HG03108 (cell line): ENCODE measurements around the gene PLA2G2D.

ENCODE experiments used
- ATAC-seq: cut with Tn5 transposase; IDR thresholded peaks from one replicate; pipeline ENCODE4 v1.9.1; 2021; ENCODE audit warnings: moderate library complexity; ENCODE audit not compliant: unreplicated experiment

PLA2G2D gene

GRCh38 chr1:20115479-20115878, 3.9 kb downstream of the PLA2G2D start:
- no peak for ATAC-seq

- ATAC-seq, result no peak
Observed at GRCh38 chr1:20114021-20114648, 5.2 kb downstream of the PLA2G2D start.

DNA sequence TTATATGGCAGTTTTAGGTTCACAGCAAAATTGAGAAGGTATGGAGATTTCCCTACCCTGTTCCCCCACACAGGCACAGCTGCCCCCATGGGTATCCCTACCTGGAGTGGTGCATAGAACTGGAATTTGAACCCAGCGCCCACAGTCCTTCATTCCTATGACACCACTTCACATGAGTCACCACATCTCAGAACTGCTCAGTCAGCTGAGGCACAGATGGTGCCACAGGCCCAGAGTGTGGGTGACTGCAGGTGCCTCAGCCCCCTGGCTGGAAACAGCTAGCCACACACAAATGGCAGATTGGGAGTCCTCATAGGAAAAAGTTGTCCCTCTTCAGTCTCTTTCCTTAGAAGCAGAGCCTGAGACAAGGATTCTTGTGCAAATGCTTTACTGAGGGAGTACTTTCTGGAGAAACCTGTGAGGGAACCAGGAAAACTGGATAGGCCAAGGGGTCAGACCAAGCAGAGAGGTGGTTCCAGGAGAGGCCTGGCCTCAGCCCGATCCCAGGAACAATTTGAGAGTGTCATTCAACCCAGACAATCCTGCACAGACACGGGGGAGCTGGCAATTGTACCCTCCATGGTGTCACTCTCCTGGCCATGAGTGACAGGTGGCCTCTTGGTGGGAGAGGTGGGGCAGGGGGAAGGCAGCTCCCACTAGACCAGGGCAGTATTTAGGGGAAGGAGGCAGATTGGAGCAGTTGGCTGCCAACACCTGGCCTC, 6.9 kb downstream of the PLA2G2D start:
- no peak for ATAC-seq

DNA sequence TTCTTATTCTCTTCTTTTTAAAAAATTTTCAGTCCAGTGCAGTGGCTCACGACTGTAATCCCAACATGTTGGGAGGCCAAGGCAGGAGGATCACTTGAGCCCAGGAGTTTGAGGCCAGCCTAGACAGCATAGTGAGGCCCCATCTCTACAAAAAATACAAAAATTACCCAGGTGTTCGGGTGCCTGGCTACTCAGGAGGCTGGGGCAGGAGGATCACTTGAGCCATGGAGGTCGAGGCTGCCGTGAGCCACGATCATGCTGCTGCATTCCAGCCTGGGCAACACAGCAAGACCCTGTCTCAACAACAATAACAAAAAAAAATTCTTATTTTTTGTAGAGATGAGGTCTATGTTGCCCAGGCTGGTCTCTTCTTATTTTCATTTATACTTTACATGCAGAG, 7.9 kb downstream of the PLA2G2D start:
- no peak for ATAC-seq

DNA sequence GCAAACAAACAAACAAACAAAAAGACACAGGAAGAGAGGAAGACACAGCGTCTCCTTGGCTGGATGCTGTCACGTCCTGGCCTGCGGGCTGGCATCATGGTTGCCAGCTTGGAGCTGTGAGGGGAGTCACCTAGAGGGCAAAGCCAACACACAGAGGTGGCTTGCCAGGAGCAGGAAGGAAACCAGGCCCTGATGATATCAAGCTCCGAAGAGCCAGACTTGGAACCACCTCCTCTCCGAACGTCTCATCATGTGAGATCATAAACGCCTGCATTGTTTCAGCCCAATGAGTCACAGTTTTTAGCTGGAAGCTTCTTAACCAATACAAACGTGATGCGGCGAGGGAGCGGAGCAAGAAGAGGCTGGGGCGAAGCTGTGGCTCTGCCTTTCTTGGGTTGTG, 8.7 kb downstream of the PLA2G2D start:
- no peak for ATAC-seq

GRCh38 chr1:20109223-20109856, 10.0 kb downstream of the PLA2G2D start:
- no peak for ATAC-seq

DNA sequence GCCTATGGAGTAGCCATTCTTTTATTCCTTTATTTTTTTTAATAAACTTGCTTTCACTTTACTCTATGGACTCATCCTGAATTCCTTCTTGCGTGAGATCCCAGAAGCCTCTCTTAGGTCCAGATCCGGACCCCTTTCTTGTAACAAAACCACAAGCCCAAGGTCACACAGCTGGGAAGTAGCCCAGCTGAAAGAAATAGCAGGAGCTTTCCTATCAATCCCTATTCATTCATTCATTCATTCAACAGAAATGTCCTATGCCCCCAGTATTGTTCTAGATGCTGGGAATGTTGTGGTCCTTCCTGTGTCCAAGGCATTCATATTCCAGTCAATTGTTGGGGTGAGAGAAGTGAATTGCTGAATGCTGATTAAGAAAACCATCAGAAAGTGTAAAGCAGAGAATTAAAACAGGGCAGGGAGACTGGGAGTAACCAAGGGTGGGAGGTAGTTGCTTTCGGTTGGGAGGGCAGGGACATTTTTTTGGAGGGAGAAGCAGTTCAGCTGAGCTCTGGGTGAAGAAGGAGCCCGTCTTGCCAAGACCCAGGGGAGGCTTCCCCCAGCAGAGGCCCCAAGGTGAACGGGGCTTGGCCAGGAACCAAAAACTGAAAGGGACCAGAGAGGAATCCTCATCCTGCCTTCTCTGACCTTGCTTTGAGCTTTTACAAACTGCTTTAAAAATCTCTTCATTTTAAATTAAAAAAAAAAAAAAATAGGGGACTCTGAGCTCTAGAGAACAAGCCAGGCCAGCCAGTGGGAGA, 10.8 kb downstream of the PLA2G2D start:
- ATAC-seq, result no peak

DNA sequence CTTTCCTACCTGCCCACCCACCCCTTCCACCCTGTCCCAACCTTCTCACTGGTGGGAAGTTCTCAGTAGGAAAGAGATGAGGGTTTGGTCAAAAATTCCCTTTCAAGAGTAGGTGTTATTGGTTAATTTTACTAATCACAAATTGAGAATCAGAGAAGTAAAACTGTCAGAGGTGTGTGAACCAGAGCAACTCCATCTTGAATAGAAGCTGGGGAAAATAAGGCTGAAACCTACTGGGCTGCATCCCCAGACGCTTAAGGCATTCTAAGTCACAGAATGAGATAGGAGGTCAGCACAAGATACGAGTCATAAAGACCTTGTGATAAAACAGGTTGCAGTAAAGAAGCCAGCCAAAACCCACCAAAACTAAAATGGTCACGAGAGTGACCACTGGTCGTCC, 11.5 kb downstream of the PLA2G2D start:
- ATAC-seq, result no peak

- ATAC-seq, result no peak
Observed at GRCh38 chr1:20107351-20107750, 12.0 kb downstream of the PLA2G2D start.

DNA sequence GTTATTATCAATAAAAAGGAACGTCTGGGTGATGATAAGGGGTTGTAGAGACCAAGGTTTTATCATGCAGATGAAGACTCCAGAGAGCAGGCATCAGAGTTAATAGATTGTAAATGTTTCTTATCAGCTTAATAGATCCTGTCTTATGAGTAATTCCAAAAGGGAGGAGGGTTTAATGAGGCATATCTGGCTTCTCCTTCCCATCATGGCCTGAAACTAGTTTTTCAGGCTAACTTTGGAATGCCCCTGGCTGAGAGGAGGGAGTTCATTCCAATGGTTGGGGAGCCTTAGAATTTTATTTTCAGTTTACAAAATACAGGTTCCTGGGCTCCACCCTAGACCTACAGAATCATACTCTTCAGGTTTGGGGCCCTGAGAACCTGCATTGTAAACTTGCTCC, 13.5 kb downstream of the PLA2G2D start:
- ATAC-seq, result no peak

DNA sequence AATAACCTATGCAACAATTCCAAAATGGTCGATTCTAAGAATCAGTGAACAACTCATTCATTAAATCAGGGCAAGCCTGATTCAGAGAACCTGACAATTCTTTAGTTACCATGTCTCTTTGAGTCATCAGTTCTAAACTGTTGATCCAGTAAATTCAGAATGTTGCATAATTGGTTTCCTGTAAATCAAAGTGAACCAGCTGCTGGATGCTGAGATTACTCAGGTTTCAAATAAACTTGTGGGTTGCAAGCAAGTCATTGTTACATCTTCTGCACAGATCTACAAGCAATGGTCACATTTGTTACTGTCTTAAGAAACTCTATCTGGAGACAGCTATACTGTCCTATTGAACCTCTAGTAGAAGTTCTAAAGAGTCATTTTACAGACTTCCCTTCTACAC, 16.5 kb downstream of the PLA2G2D start:
- no peak for ATAC-seq

- no peak for ATAC-seq
Observed at GRCh38 chr1:20100632-20101355, 18.5 kb downstream of the PLA2G2D start.

DNA sequence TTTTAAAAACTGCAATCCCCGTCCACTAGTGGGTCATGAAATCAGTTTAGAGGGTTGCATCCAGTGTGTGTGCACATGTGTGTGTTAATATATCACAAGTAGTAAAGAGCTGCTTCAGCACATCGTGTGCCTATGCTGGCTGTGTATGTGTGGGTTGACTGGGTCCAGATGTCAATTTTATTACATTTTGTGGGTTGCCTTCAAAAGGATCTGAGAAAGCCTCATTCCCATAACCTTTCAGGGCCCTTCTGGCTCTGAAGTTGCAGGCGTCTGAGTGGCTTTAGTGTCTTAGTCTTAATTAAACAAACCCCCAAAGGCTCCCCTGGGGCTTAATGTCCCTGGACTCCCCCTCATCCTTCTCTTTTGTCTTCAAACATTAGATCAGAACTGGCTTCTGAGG, 19.8 kb downstream of the PLA2G2D start:
- ATAC-seq, result no peak

DNA sequence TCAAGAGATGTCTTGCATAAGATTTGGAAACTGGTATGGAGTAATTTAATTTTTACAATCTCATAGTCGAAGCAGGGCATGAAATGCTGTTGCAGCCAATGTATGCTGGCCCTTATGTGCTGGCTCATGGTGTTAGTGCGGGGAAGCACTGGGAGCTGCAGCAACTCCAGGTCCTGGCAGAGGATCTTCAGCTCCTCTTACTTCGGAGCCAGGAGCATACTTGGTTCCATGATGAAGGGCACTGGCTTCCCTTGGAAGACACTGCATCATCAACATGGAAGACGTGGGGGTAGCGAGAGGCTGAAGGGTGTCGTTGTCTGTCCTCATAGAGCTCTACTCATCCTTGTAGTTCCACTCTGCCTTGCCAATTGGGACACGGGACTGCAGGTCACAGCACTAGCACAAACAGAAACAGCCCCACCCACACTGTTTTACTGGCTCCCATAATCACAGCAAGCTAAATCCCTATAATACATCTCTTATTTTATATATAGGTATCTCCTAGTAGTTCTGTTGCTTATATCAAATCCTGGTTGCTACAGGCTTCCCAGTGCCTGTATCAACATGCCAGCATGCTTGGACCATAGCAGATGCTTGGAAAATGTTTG, 22.4 kb downstream of the PLA2G2D start:
- ATAC-seq, result no peak

DNA sequence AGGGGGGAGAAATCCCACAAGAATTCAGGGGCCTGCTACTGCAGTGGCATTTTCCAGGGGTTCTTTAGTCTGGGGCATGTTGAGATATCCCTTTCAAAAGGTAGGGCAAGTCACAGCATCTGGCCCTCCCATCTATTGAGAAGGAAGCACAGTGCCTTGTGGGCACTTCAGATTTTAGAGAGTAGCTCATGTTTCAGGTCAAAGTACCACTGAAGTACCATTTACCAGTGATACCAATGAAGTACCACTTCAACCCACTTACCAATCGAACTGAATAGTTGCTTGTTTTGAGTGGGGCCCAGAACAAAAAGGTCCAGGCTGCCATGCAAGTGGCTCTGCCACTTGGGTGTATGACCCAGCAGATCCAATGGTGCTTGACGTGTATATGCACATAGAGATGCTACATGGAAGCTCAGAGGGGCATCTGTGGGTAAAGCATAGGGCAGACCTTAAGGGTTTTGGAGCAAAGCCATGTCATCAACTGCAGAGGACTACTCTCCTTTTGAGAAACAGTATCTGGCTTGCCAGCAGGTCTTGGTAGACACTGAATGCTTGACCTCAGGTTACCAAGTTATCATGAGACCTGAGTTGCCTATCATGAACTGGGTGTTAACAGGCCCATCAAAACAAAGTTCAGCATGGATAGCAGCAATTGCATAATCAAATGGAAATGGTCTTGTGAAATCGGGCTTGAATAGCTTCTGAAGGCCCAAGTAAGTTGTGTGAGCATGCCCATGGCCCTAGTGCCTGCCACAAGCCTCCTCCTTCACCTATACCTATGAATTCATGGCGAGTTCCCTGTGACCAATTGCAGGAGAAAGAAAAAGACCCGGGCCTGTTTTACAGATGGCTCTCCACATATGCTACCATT, 23.5 kb downstream of the PLA2G2D start:
- ATAC-seq, result no peak

DNA sequence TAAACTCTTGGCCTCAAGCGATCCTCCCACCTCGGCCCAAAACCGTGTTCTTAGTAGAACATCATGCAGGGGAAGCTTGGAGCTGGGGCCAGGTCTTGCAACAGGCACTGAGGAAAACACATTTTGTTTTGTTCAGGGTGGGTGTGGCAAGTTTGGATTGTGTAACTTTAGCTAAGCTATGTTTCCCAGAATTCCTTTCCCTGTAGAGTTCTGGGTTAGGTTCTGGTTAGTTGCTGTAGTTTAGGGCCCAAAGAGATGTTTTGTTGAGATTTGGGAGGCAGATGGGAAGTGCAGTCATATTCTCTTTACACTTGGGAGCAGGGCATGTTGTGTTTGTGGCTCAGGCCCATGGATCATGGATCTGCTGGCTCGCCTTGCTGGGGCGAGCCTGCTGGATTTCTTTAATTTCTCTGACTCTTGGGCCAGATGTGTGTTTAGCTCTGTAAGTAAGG, 25.4 kb downstream of the PLA2G2D start:
- ATAC-seq, result no peak

GRCh38 chr1:20093303-20093702, 26.0 kb downstream of the PLA2G2D start:
- ATAC-seq, result no peak

DNA sequence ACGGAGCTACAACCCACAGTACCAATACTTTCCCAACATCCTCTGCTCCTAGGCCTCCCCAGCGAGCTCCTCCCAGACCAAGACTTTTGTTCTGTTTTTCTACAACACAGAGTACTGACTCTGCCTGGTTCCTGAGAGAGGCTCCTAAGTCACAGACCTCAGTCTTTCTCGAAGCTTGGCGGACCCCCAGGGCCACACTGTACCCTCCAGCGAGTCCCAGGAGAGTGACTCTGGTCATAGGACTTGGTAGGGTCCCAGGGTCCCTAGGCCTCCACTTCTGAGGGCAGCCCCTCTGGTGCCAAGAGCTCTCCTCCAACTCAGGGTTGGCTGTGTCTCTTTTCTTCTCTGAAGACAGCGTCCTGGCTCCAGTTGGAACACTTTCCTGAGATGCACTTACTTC, 28.7 kb downstream of the PLA2G2D start:
- no peak for ATAC-seq

DNA sequence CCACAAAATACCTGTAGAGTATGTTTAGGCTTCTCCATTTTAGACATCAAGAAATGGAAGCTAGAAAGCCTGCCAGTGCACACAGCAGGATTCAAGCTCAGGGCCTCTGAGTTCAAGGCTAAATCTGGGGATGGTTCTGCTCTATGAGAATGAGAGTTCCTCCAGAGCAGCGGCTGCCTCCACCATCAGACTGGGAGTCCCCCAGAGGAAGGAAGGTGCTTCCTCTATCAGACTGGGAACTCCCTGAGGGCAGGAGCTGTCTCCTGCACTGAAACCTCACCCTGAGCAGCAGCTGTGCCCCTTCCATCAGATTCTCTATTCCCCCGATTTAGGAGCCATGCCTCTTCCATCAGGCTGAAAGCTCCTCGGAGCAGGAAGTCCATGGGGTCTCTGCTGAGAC, 29.2 kb downstream of the PLA2G2D start:
- no peak for ATAC-seq
